CD14-positive monocyte (primary cell): ENCODE measurements around the gene TMEM14B. TPM values are rescaled to one million over a fixed set of nuclear protein-coding genes. Genes with fewer than 3 reads are reported as not detected.

Experiments
- DNase-seq, 3 donors: peaks; one replicate each; pipeline ENCODE4 v3.0.0-alpha.2; 2011 to 2022
- H2AFZ ChIP-seq: 2 replicates; pipeline ENCODE4 v1.6.0; 2012; ENCODE audit warnings: mild to moderate bottlenecking, low read depth, low read length, inconsistent platforms; ENCODE audit not compliant: insufficient read depth, poor library complexity, severe bottlenecking
- H3K27ac ChIP-seq, 2 donors: 1 replicate in 1 of 2; 2 replicates in 1 of 2; pipeline ENCODE4 v1.5.1; 2012 to 2013; ENCODE audit warnings: low read length in 2 of 2, control low read depth in 1 of 2, inconsistent platforms in 1 of 2, low read depth in 1 of 2, mild to moderate bottlenecking in 1 of 2
- H3K27me3 ChIP-seq, 2 donors: one replicate each; pipeline versions ENCODE4 v1.6.0 to v1.6.1; 2011 to 2013; ENCODE audit warnings: low read length in 2 of 2; ENCODE audit not compliant: control insufficient read depth in 2 of 2, insufficient read depth in 2 of 2
- H3K36me3 ChIP-seq, 2 donors: replicated peaks in 1 of 2; 1 replicate in 1 of 2; 2 replicates in 1 of 2; pipeline versions ENCODE4 v1.5.1 to v1.6.1; 2012 to 2013; ENCODE audit warnings: low read length in 2 of 2, control low read depth in 1 of 2, inconsistent platforms in 1 of 2, mild to moderate bottlenecking in 1 of 2; ENCODE audit not compliant: insufficient read depth in 2 of 2, control insufficient read depth in 1 of 2
- H3K4me1 ChIP-seq, 2 donors: 1 replicate in 1 of 2; 2 replicates in 1 of 2; pipeline versions ENCODE4 v1.5.1 to v1.6.1; 2012 to 2013; ENCODE audit warnings: low read length in 2 of 2, control low read depth in 1 of 2, inconsistent platforms in 1 of 2, mild to moderate bottlenecking in 1 of 2, moderate library complexity in 1 of 2; ENCODE audit not compliant: insufficient read depth in 2 of 2, control insufficient read depth in 1 of 2
- H3K4me2 ChIP-seq: replicated peaks from 2 replicates; pipeline ENCODE3; 2012; ENCODE audit warnings: low read length, moderate library complexity, mild to moderate bottlenecking; ENCODE audit not compliant: poor library complexity, severe bottlenecking; ENCODE audit errors: extremely low read depth
- H3K4me3 ChIP-seq, 3 experiments: fragments of 200-600 bp in 1 of 3; sonication (generic) in 1 of 3; replicated peaks in 1 of 3; 1 replicate in 2 of 3; 2 replicates in 1 of 3; pipeline ENCODE4 v1.5.1; 2011 to 2013; ENCODE audit warnings: low read length in 3 of 3, mild to moderate bottlenecking in 3 of 3, control low read depth in 2 of 3, low read depth in 2 of 3, inconsistent platforms in 1 of 3, moderate library complexity in 1 of 3
- H3K79me2 ChIP-seq: 2 replicates; pipeline ENCODE4 v1.6.0; 2012; ENCODE audit warnings: mild to moderate bottlenecking, control low read depth, inconsistent platforms, low read length, moderate library complexity; ENCODE audit not compliant: insufficient read depth
- H3K9ac ChIP-seq: 2 replicates; pipeline ENCODE4 v1.6.0; 2017; ENCODE audit warnings: low read length, mild to moderate bottlenecking; ENCODE audit not compliant: insufficient read depth, poor library complexity, severe bottlenecking
- H3K9me3 ChIP-seq, 2 donors: replicated peaks in 1 of 2; 1 replicate in 1 of 2; 2 replicates in 1 of 2; pipeline versions ENCODE4 v1.5.1 to v1.6.1; 2012 to 2013; ENCODE audit warnings: low read length in 2 of 2, control low read depth in 1 of 2; ENCODE audit not compliant: control insufficient read depth in 1 of 2, insufficient read depth in 1 of 2
- H4K20me1 ChIP-seq: 2 replicates; pipeline ENCODE4 v1.6.0; 2012; ENCODE audit warnings: mild to moderate bottlenecking, low read length, control low read depth, moderate library complexity; ENCODE audit not compliant: insufficient read depth
- H3K27ac Mint-ChIP-seq, 7 donors: one replicate each; pipeline ENCODE4 v1.8.0; 2020; ENCODE audit warnings: mild to moderate bottlenecking in 7 of 7, mixed read lengths in 7 of 7, moderate library complexity in 6 of 7, inconsistent platforms in 2 of 7
- H3K27me3 Mint-ChIP-seq, 3 donors: one replicate each; pipeline ENCODE4 v1.8.0; 2021 to 2022; ENCODE audit warnings: low read depth in 3 of 3, mild to moderate bottlenecking in 3 of 3, mixed read lengths in 3 of 3, moderate library complexity in 3 of 3, inconsistent platforms in 1 of 3
- H3K36me3 Mint-ChIP-seq, 2 donors: one replicate each; pipeline ENCODE4 v1.8.0; 2020; ENCODE audit warnings: mixed read lengths in 2 of 2, inconsistent platforms in 1 of 2, mild to moderate bottlenecking in 1 of 2
- H3K4me1 Mint-ChIP-seq: one replicate; pipeline ENCODE4 v1.8.0; 2020; ENCODE audit warnings: mild to moderate bottlenecking, mixed read lengths
- H3K4me3 Mint-ChIP-seq, 2 donors: one replicate each; pipeline ENCODE4 v1.8.0; 2020; ENCODE audit warnings: mild to moderate bottlenecking in 2 of 2, mixed read lengths in 2 of 2, moderate library complexity in 1 of 2
- H3K9me3 Mint-ChIP-seq, 7 donors: one replicate each; pipeline ENCODE4 v1.8.0; 2020 to 2022; ENCODE audit warnings: mixed read lengths in 7 of 7, mild to moderate bottlenecking in 6 of 7, moderate library complexity in 6 of 7, inconsistent platforms in 2 of 7
- WGBS: methylation state at CpG from one replicate; pipeline ENCODE4 v1.1.5; 2013; ENCODE audit warnings: missing lambda C conversion rate; ENCODE audit not compliant: insufficient coverage; 5-methylcytosine and 5-hydroxymethylcytosine counted together
- intact Hi-C, 2 donors: fragments of 100-400 bp; cut with micrococcal nuclease; formaldehyde crosslinking; loops; one replicate each; pipeline versions ENCODE4 v1.15.0 to v1.15.1; 2023
- polyA plus RNA-seq, 3 donors: library from polyadenylated mRNA; depleted of rRNA in 1 of 3; unstranded in 2 of 3; stranded (reverse) in 1 of 3; fragments of 300-500 nt in 2 of 3; fragments of >200 nt in 1 of 3; fragmentation: Illumina TruSeq in 2 of 3; gene quantifications; 1 replicate in 2 of 3; 2 replicates in 1 of 3; pipeline ENCODE4 v1.2.3, GENCODE V29; 2012 to 2021
- TF ChIP-seq, protein P1 (sequence below): fragments of 200-600 bp; IDR thresholded peaks from one replicate; pipeline ENCODE4 v1.8.0; 2022; ENCODE audit warnings: antibody characterized with exemption, mild to moderate bottlenecking

The TMEM14B gene
- polyA plus RNA-seq, 3 donors: 38.8 to 185 (median 141) TPM

- peaks cover 7 to 10% of the 10 kb centered on the region in 2 donors for H3K36me3 Mint-ChIP-seq
- no peak overlapping the region for H3K27ac ChIP-seq
- H4K20me1 ChIP-seq: no peaks in the 10 kb centered on the region
- H3K9me3 Mint-ChIP-seq: no peaks in the 10 kb centered on the region
- H3K27me3 Mint-ChIP-seq: no peaks in the 10 kb centered on the region
- no peaks in the 10 kb centered on the region for H3K79me2 ChIP-seq
- intact Hi-C loops: no loop called here
- H3K9me3 ChIP-seq: no peaks in the 10 kb centered on the region
- no peak overlapping the region for H3K4me2 ChIP-seq
- H3K27me3 ChIP-seq: no peaks in the 10 kb centered on the region
- H3K4me1 ChIP-seq: no peaks in the 10 kb centered on the region
- no peak overlapping the region for H3K4me3 ChIP-seq
- WGBS: 100% methylated on average over 1 of the region's 3 CpGs
- no peaks in the 10 kb centered on the region for H3K36me3 ChIP-seq
- H3K4me3 Mint-ChIP-seq: no peak overlapping the region
- DNase-seq: no peak
- TF ChIP-seq, protein P1, sequence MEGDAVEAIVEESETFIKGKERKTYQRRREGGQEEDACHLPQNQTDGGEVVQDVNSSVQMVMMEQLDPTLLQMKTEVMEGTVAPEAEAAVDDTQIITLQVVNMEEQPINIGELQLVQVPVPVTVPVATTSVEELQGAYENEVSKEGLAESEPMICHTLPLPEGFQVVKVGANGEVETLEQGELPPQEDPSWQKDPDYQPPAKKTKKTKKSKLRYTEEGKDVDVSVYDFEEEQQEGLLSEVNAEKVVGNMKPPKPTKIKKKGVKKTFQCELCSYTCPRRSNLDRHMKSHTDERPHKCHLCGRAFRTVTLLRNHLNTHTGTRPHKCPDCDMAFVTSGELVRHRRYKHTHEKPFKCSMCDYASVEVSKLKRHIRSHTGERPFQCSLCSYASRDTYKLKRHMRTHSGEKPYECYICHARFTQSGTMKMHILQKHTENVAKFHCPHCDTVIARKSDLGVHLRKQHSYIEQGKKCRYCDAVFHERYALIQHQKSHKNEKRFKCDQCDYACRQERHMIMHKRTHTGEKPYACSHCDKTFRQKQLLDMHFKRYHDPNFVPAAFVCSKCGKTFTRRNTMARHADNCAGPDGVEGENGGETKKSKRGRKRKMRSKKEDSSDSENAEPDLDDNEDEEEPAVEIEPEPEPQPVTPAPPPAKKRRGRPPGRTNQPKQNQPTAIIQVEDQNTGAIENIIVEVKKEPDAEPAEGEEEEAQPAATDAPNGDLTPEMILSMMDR: no peak
- H2AFZ ChIP-seq: no peak overlapping the region
- no peaks in the 10 kb centered on the region for H3K4me1 Mint-ChIP-seq
- no peak overlapping the region for H3K27ac Mint-ChIP-seq
- no peak overlapping the region for H3K9ac ChIP-seq
Measured at GRCh38 chr6:10793035-10793434, 45.4 kb downstream of the TMEM14B start.

- no peaks in the 10 kb centered on the region for H4K20me1 ChIP-seq
- no peak overlapping the region for H3K27ac Mint-ChIP-seq
- no peaks in the 10 kb centered on the region for H3K4me1 Mint-ChIP-seq
- no peak overlapping the region for H3K9ac ChIP-seq
- no peaks in the 10 kb centered on the region for H3K9me3 ChIP-seq
- WGBS: 89% methylated on average over 4 of the region's 6 CpGs
- intact Hi-C loops: no loop called here
- H2AFZ ChIP-seq: no peak overlapping the region
- no peaks in the 10 kb centered on the region for H3K9me3 Mint-ChIP-seq
- no peaks in the 10 kb centered on the region for H3K79me2 ChIP-seq
- H3K4me3 ChIP-seq: no peak overlapping the region
- no peaks in the 10 kb centered on the region for H3K27me3 ChIP-seq
- H3K4me3 Mint-ChIP-seq: no peak overlapping the region
- no peak overlapping the region for H3K4me2 ChIP-seq
- H3K36me3 ChIP-seq: no peaks in the 10 kb centered on the region
- TF ChIP-seq, protein P1: no peak
- DNase-seq: no peak
- H3K4me1 ChIP-seq: no peaks in the 10 kb centered on the region
- H3K27ac ChIP-seq: no peak overlapping the region
- no peaks in the 10 kb centered on the region for H3K27me3 Mint-ChIP-seq
- H3K36me3 Mint-ChIP-seq: peaks cover 7 to 10% of the 10 kb centered on the region in 2 donors
Measured at GRCh38 chr6:10793695-10794094, 46.1 kb downstream of the TMEM14B start.
